Skeletal muscle satellite cell (primary cell): ENCODE measurements around the gene TDRD9.

Experiments
- H3K27me3 ChIP-seq: 2 replicates; pipeline ENCODE4 v1.7.0; 2013; ENCODE audit warnings: low read length; ENCODE audit not compliant: control insufficient read depth, insufficient read depth
- H3K36me3 ChIP-seq: 2 replicates; pipeline ENCODE4 v1.7.0; 2013; ENCODE audit warnings: mild to moderate bottlenecking, control low read depth, low read length; ENCODE audit not compliant: insufficient read depth
- H3K4me1 ChIP-seq: 2 replicates; pipeline ENCODE4 v1.7.0; 2013; ENCODE audit warnings: low read length; ENCODE audit not compliant: control insufficient read depth, insufficient read depth
- H3K4me2 ChIP-seq: 2 replicates; pipeline ENCODE4 v1.7.0; 2013; ENCODE audit warnings: mild to moderate bottlenecking, low read length
- H3K4me3 ChIP-seq: 2 replicates; pipeline ENCODE4 v1.7.0; 2013; ENCODE audit warnings: low read length
- H3K9ac ChIP-seq: 2 replicates; pipeline ENCODE4 v1.7.0; 2013; ENCODE audit warnings: mild to moderate bottlenecking, low read depth, low read length, moderate library complexity
- H3K9me3 ChIP-seq: replicated peaks from 2 replicates; pipeline ENCODE4 v1.7.0; 2013; ENCODE audit warnings: mild to moderate bottlenecking, control low read depth, low read length

The TDRD9 gene

GRCh38 chr14:103894034-103894722 is 34.1 kb upstream of the TDRD9 start:
- Histone ChIP-seq H3K4me2 (no peak overlapping the region), H3K27me3 (no peaks in the 10 kb centered on the region), H3K4me3 (no peak overlapping the region), H3K9me3 (no peaks in the 10 kb centered on the region), H3K36me3 (no peaks in the 10 kb centered on the region), H3K9ac (no peak overlapping the region), H3K4me1 (peaks cover 12% of the 10 kb centered on the region)

GRCh38 chr14:103894723-103895059 is 33.6 kb upstream of the TDRD9 start:
- H3K9me3 ChIP-seq, result no peaks in the 10 kb centered on the region
- H3K27me3 ChIP-seq, result no peaks in the 10 kb centered on the region
- H3K4me1 ChIP-seq, result peaks cover 7% of the 10 kb centered on the region
- no peak overlapping the region for H3K4me3 ChIP-seq
- H3K36me3 ChIP-seq, result no peaks in the 10 kb centered on the region
- no peak overlapping the region for H3K9ac ChIP-seq
- no peak overlapping the region for H3K4me2 ChIP-seq

- Histone ChIP-seq H3K36me3 (no peaks in the 10 kb centered on the region), H3K9me3 (no peaks in the 10 kb centered on the region), H3K9ac (no peak overlapping the region), H3K4me2 (no peak overlapping the region), H3K27me3 (no peaks in the 10 kb centered on the region), H3K4me3 (no peak overlapping the region), H3K4me1 (peaks cover 5% of the 10 kb centered on the region)
These were observed 31.7 kb upstream of the TDRD9 start for GRCh38 chr14:103896578-103896977.

GRCh38 chr14:103897075-103897947 is 30.9 kb upstream of the TDRD9 start:
- Histone ChIP-seq H3K27me3 (no peaks in the 10 kb centered on the region), H3K9ac (no peak overlapping the region), H3K36me3 (no peaks in the 10 kb centered on the region), H3K4me1 (peaks cover 5% of the 10 kb centered on the region), H3K4me2 (no peak overlapping the region), H3K9me3 (no peaks in the 10 kb centered on the region), H3K4me3 (no peak overlapping the region)

- Histone ChIP-seq H3K4me1 (peaks cover 5% of the 10 kb centered on the region), H3K9ac (no peak overlapping the region), H3K4me3 (no peak overlapping the region), H3K27me3 (no peaks in the 10 kb centered on the region), H3K4me2 (no peak overlapping the region), H3K9me3 (no peaks in the 10 kb centered on the region), H3K36me3 (no peaks in the 10 kb centered on the region)
These were observed 30.1 kb upstream of the TDRD9 start for GRCh38 chr14:103898204-103898603.

- no peaks in the 10 kb centered on the region for H3K27me3 ChIP-seq
- H3K9me3 ChIP-seq, result no peaks in the 10 kb centered on the region
- H3K36me3 ChIP-seq, result no peaks in the 10 kb centered on the region
- no peak overlapping the region for H3K4me2 ChIP-seq
- no peak overlapping the region for H3K9ac ChIP-seq
- no peak overlapping the region for H3K4me3 ChIP-seq
- peaks cover 5% of the 10 kb centered on the region for H3K4me1 ChIP-seq
These were observed 29.5 kb upstream of the TDRD9 start for GRCh38 chr14:103898711-103899110.

- no peaks in the 10 kb centered on the region for H3K9me3 ChIP-seq
- H3K9ac ChIP-seq, result no peak overlapping the region
- no peaks in the 10 kb centered on the region for H3K27me3 ChIP-seq
- H3K4me1 ChIP-seq, result peaks cover 5% of the 10 kb centered on the region
- H3K4me2 ChIP-seq, result no peak overlapping the region
- no peak overlapping the region for H3K4me3 ChIP-seq
- H3K36me3 ChIP-seq, result no peaks in the 10 kb centered on the region
These were observed 28.9 kb upstream of the TDRD9 start for GRCh38 chr14:103899316-103899715.

- peaks cover 5% of the 10 kb centered on the region for H3K4me1 ChIP-seq
- H3K27me3 ChIP-seq, result no peaks in the 10 kb centered on the region
- H3K36me3 ChIP-seq, result no peaks in the 10 kb centered on the region
- H3K4me2 ChIP-seq, result no peak overlapping the region
- no peak overlapping the region for H3K4me3 ChIP-seq
- no peaks in the 10 kb centered on the region for H3K9me3 ChIP-seq
- no peak overlapping the region for H3K9ac ChIP-seq
These were observed 28.4 kb upstream of the TDRD9 start for GRCh38 chr14:103899833-103900232.

- no peak overlapping the region for H3K9ac ChIP-seq
- no peaks in the 10 kb centered on the region for H3K36me3 ChIP-seq
- no peaks in the 10 kb centered on the region for H3K9me3 ChIP-seq
- peaks cover 5% of the 10 kb centered on the region for H3K4me1 ChIP-seq
- no peaks in the 10 kb centered on the region for H3K27me3 ChIP-seq
- H3K4me3 ChIP-seq, result no peak overlapping the region
- H3K4me2 ChIP-seq, result no peak overlapping the region
These were observed 23.7 kb upstream of the TDRD9 start for GRCh38 chr14:103904493-103905107.

- Histone ChIP-seq H3K9ac (no peak overlapping the region), H3K9me3 (no peaks in the 10 kb centered on the region), H3K4me2 (no peak overlapping the region), H3K36me3 (no peaks in the 10 kb centered on the region), H3K4me1 (peaks cover 9% of the 10 kb centered on the region), H3K4me3 (no peak overlapping the region), H3K27me3 (no peaks in the 10 kb centered on the region)
These were observed 22.3 kb upstream of the TDRD9 start for GRCh38 chr14:103905842-103906456.

- H3K27me3 ChIP-seq, result no peaks in the 10 kb centered on the region
- H3K4me3 ChIP-seq, result no peak overlapping the region
- H3K9ac ChIP-seq, result no peak overlapping the region
- peaks cover 6% of the 10 kb centered on the region for H3K4me1 ChIP-seq
- H3K36me3 ChIP-seq, result peaks cover 21% of the 10 kb centered on the region
- no peaks in the 10 kb centered on the region for H3K9me3 ChIP-seq
- no peak overlapping the region for H3K4me2 ChIP-seq
These were observed 19.7 kb upstream of the TDRD9 start for GRCh38 chr14:103908580-103908979.
